ENCODE measurements around the gene FMO4.

GRCh38 chr1:171345536-171345935 is 31.6 kb downstream of the FMO4 start:
- no peak for TF ChIP-seq ZNF747 (tag by site-specific recombination; IDR thresholded peaks at IDR 0.05)
- TF ChIP-seq, protein P1, sequence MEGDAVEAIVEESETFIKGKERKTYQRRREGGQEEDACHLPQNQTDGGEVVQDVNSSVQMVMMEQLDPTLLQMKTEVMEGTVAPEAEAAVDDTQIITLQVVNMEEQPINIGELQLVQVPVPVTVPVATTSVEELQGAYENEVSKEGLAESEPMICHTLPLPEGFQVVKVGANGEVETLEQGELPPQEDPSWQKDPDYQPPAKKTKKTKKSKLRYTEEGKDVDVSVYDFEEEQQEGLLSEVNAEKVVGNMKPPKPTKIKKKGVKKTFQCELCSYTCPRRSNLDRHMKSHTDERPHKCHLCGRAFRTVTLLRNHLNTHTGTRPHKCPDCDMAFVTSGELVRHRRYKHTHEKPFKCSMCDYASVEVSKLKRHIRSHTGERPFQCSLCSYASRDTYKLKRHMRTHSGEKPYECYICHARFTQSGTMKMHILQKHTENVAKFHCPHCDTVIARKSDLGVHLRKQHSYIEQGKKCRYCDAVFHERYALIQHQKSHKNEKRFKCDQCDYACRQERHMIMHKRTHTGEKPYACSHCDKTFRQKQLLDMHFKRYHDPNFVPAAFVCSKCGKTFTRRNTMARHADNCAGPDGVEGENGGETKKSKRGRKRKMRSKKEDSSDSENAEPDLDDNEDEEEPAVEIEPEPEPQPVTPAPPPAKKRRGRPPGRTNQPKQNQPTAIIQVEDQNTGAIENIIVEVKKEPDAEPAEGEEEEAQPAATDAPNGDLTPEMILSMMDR (tag by site-specific recombination; IDR thresholded peaks at IDR 0.05) = no peak
- no peak for TF ChIP-seq ZNF112 (tag by site-specific recombination; IDR thresholded peaks at IDR 0.05)
- TF ChIP-seq, protein P2, sequence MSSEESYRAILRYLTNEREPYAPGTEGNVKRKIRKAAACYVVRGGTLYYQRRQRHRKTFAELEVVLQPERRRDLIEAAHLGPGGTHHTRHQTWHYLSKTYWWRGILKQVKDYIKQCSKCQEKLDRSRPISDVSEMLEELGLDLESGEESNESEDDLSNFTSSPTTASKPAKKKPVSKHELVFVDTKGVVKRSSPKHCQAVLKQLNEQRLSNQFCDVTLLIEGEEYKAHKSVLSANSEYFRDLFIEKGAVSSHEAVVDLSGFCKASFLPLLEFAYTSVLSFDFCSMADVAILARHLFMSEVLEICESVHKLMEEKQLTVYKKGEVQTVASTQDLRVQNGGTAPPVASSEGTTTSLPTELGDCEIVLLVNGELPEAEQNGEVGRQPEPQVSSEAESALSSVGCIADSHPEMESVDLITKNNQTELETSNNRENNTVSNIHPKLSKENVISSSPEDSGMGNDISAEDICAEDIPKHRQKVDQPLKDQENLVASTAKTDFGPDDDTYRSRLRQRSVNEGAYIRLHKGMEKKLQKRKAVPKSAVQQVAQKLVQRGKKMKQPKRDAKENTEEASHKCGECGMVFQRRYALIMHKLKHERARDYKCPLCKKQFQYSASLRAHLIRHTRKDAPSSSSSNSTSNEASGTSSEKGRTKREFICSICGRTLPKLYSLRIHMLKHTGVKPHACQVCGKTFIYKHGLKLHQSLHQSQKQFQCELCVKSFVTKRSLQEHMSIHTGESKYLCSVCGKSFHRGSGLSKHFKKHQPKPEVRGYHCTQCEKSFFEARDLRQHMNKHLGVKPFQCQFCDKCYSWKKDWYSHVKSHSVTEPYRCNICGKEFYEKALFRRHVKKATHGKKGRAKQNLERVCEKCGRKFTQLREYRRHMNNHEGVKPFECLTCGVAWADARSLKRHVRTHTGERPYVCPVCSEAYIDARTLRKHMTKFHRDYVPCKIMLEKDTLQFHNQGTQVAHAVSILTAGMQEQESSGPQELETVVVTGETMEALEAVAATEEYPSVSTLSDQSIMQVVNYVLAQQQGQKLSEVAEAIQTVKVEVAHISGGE (tag by site-specific recombination; conservative IDR thresholded peaks at IDR 0.05; ENCODE audit: low read depth) = no peak
- TF ChIP-seq ZNF174 (tag by site-specific recombination; IDR thresholded peaks at IDR 0.05) = no peak
- TF ChIP-seq, protein P3, sequence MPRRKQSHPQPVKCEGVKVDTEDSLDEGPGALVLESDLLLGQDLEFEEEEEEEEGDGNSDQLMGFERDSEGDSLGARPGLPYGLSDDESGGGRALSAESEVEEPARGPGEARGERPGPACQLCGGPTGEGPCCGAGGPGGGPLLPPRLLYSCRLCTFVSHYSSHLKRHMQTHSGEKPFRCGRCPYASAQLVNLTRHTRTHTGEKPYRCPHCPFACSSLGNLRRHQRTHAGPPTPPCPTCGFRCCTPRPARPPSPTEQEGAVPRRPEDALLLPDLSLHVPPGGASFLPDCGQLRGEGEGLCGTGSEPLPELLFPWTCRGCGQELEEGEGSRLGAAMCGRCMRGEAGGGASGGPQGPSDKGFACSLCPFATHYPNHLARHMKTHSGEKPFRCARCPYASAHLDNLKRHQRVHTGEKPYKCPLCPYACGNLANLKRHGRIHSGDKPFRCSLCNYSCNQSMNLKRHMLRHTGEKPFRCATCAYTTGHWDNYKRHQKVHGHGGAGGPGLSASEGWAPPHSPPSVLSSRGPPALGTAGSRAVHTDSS (tag by site-specific recombination; IDR thresholded peaks at IDR 0.05) = no peak
- TF ChIP-seq ZNF324 (tag by site-specific recombination; IDR thresholded peaks at IDR 0.05) = no peak

Data from HEK293 (cell line).